ENCODE results near the gene KCNJ5. TPM values are rescaled to one million over a fixed set of nuclear protein-coding genes. Genes with fewer than 3 reads are reported as not detected.

Gene KCNJ5
- total RNA-seq, 1 experiment from 2014 or later: 0.11 TPM

DNA sequence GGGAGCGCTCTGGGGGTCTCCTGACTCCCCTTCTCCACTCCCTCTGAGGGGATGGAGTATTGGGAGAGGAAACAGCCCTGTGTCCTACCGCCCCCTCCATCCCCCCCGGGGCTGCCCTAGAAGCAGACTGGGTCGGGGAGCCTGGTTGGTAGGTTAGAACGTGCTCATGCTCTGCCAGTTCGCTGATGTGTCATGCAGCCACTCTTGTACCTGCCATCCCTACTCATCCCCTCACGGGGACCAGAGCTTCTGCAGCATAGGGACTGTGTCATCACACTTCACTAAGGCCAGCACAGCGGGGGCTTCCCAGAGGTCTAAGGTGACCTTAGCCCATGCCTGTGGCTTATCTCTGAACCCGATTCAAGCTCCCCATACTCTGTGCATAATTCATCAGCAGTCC lies 28.8 kb upstream of the KCNJ5 start:
- Histone ChIP-seq H2AFZ (ENCODE audit: low read length) (no peak overlapping the region), H3K9ac (ENCODE audit: extremely low read depth, insufficient read length, low read length) (no peak overlapping the region), H2BK20ac (ENCODE audit: low read depth, low read length, poor library complexity, severe bottlenecking) (no peak overlapping the region), H2AK5ac (ENCODE audit: insufficient read length, low read length) (no peak overlapping the region), H3K18ac (ENCODE audit: insufficient read length, low read depth, low read length) (no peak overlapping the region), H3K23me2 (ENCODE audit: insufficient read length, low read depth, low read length, poor library complexity, severe bottlenecking) (no peaks in the 10 kb centered on the region), H4K91ac (ENCODE audit: insufficient read length, low read depth, low read length) (no peak overlapping the region), H2BK5ac (ENCODE audit: insufficient read length, low read length) (no peak overlapping the region), H3K4me2 (ENCODE audit: insufficient read depth, insufficient read length, low read length) (no peak overlapping the region), H3K79me1 (ENCODE audit: insufficient read depth, low read depth, low read length, poor library complexity, severe bottlenecking) (no peaks in the 10 kb centered on the region), H3K23ac (ENCODE audit: insufficient read length, low read depth, low read length) (no peak overlapping the region), H4K8ac (replicated peaks; ENCODE audit: insufficient read length, low read depth, low read length) (no peak overlapping the region), H3K56ac (ENCODE audit: insufficient read length, low read depth, low read length) (no peak overlapping the region), H4K20me1 (ENCODE audit: control insufficient read depth, insufficient read depth, insufficient read length) (no peaks in the 10 kb centered on the region), H3K27ac (ENCODE audit: insufficient read length, low read depth, low read length) (no peak overlapping the region), H3K9me3 (ENCODE audit: control insufficient read depth, low read depth, low read length) (no peaks in the 10 kb centered on the region), H3K4me1 (ENCODE audit: insufficient read depth, low read length) (no peaks in the 10 kb centered on the region), H3K79me2 (ENCODE audit: insufficient read depth, low read length) (no peaks in the 10 kb centered on the region), H2BK120ac (ENCODE audit: low read depth, low read length, poor library complexity, severe bottlenecking) (no peak overlapping the region), H4K5ac (ENCODE audit: insufficient read length, low read depth, low read length) (no peak overlapping the region), H3K4ac (ENCODE audit: low read depth, low read length) (no peak overlapping the region), H3T11ph (ENCODE audit: low read length) (no peak overlapping the region), H3K14ac (ENCODE audit: insufficient read depth, low read length) (no peak overlapping the region), H2BK12ac (ENCODE audit: insufficient read length, low read depth, low read length) (no peak overlapping the region), H3K27me3 (ENCODE audit: insufficient read depth, low read length) (no peaks in the 10 kb centered on the region), H2BK15ac (ENCODE audit: low read depth, low read length) (no peak overlapping the region)
- H3K27ac Mint-ChIP-seq: no peak overlapping the region; a peak in 1 of 7 replicates
- TF ChIP-seq, protein P1, sequence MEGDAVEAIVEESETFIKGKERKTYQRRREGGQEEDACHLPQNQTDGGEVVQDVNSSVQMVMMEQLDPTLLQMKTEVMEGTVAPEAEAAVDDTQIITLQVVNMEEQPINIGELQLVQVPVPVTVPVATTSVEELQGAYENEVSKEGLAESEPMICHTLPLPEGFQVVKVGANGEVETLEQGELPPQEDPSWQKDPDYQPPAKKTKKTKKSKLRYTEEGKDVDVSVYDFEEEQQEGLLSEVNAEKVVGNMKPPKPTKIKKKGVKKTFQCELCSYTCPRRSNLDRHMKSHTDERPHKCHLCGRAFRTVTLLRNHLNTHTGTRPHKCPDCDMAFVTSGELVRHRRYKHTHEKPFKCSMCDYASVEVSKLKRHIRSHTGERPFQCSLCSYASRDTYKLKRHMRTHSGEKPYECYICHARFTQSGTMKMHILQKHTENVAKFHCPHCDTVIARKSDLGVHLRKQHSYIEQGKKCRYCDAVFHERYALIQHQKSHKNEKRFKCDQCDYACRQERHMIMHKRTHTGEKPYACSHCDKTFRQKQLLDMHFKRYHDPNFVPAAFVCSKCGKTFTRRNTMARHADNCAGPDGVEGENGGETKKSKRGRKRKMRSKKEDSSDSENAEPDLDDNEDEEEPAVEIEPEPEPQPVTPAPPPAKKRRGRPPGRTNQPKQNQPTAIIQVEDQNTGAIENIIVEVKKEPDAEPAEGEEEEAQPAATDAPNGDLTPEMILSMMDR (conservative IDR thresholded peaks at IDR 0.05): no peak
- no peak for DNase-seq
- H3K27me3 Mint-ChIP-seq (ENCODE audit: low read depth): peaks cover 24% of the 10 kb centered on the region
- H3K4me1 Mint-ChIP-seq: peaks cover 12 to 15% of the 10 kb centered on the region in 2 experiments
- H3K4me3 Mint-ChIP-seq: no peak overlapping the region
- H3K36me3 Mint-ChIP-seq (ENCODE audit: insufficient read depth in 1 of 3, low read depth in 3 of 3): no peaks in the 10 kb centered on the region
- no peaks in the 10 kb centered on the region; a peak in 1 of 5 replicates for H3K9me3 Mint-ChIP-seq
- WGBS (ENCODE audit: extremely low coverage, insufficient read length, low lambda C conversion rate): no CpG with 5 or more reads among the region's 9 CpGs

All from H9 (cell line).